H1 (cell line): ENCODE results near the gene LCAT. TPM values are rescaled to one million over a fixed set of nuclear protein-coding genes. Genes with fewer than 3 reads are reported as not detected.

Experiments
- BCL11A ChIP-seq, 2 experiments: IDR thresholded peaks; one replicate each; pipeline ENCODE4 v1.6.1; 2011; ENCODE audit warnings: low read depth in 2 of 2, low read length in 2 of 2, mild to moderate bottlenecking in 2 of 2
- CTBP2 ChIP-seq: IDR thresholded peaks from 2 replicates; pipeline ENCODE4 v1.7.0; 2011; ENCODE audit warnings: borderline replicate concordance, mild to moderate bottlenecking, moderate library complexity, mixed read lengths, low read length; ENCODE audit not compliant: insufficient read depth, insufficient read length
- SAP30 ChIP-seq: fragments of 300-600 bp; sonication (generic); IDR thresholded peaks from 2 replicates; pipeline ENCODE4 v1.7.1; 2012; ENCODE audit warnings: low read length, moderate library complexity, mild to moderate bottlenecking, inconsistent platforms; ENCODE audit not compliant: insufficient read depth, insufficient replicate concordance
- TAF1 ChIP-seq: IDR thresholded peaks from 2 replicates; pipeline ENCODE4 v1.6.1; 2011; ENCODE audit warnings: mild to moderate bottlenecking, low read depth, low read length
- YY1 ChIP-seq: IDR thresholded peaks from 2 replicates; pipeline ENCODE4 v1.6.1; 2011; ENCODE audit warnings: low read depth, mild to moderate bottlenecking, low read length
- polyA plus RNA-seq, 7 experiments: library from polyadenylated mRNA; depleted of rRNA in 3 of 7; stranded (reverse) in 5 of 7; unstranded in 2 of 7; fragments of >200 nt in 5 of 7; fragments of 200-250 nt in 2 of 7; gene quantifications; 1 replicate in 5 of 7; 2 replicates in 1 of 7; 4 replicates in 1 of 7; pipeline versions ENCODE4 v1.2.1 to v1.2.3, GENCODE V29; 2011 to 2013; ENCODE audit warnings: missing spikeins in 2 of 7, mixed read lengths in 2 of 7
- total RNA-seq: library from RNA; stranded (reverse); fragmentation: NEBNext Ultra II Directional; extraction: Animal tissue kit (Norgen Biotek cat#: 25700); gene quantifications from 2 replicates; pipeline ENCODE4 v1.2.1, GENCODE V29; 2021
- TF ChIP-seq, protein P1 (sequence below): fragments of 300-600 bp; sonication (generic); IDR thresholded peaks from 2 replicates; pipeline ENCODE4 v1.7.1; 2012; ENCODE audit warnings: low read length, moderate library complexity, mild to moderate bottlenecking, inconsistent platforms; ENCODE audit not compliant: insufficient replicate concordance
- TF ChIP-seq, protein P2 (sequence below), 3 experiments: IDR thresholded peaks; 1 replicate in 2 of 3; 2 replicates in 1 of 3; pipeline versions ENCODE4 v1.5.1 to v1.6.1; 2011; ENCODE audit warnings: low read length in 3 of 3, mild to moderate bottlenecking in 3 of 3, inconsistent platforms in 2 of 3, low read depth in 1 of 3, moderate library complexity in 1 of 3; ENCODE audit not compliant: insufficient read depth in 1 of 3; ENCODE audit errors: control extremely low read depth in 1 of 3

LCAT gene
- total and polyA plus RNA-seq, 2 of the 8 experiments (the other 6 are each of a cell fraction or from before 2014, with no cell fraction given): 9.4 to 19.6 TPM

DNA sequence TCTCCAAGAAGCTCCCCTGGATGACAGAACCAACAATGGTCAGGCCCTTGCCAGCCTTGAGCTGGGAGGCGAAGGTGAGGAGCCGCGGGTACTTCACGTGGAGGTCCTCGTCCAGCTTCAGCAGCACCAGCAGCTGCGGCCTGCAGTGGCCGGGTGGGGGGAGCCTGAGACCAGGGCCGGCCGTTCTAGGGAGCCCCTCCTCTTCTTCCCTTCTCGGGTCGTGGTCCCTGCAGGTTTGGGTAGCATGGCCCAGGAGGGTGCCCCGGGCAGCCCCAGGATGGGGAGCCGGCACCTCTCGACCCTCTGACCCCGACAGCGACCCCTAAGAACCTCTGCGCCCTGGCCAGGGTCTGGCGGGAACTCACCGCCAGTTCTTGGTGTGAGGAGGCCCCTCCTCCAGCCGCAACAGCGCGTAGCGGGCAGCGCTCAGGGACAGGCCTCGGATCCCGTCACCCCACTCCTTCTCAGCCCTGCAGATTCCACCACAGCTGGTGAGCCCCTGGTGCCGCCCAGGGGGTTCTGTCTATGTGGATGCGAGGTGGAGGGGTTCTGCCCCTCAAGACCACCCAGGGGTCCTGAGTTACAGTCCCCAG is 3.1 kb upstream of the LCAT start (continued):
- TF ChIP-seq, protein P1, sequence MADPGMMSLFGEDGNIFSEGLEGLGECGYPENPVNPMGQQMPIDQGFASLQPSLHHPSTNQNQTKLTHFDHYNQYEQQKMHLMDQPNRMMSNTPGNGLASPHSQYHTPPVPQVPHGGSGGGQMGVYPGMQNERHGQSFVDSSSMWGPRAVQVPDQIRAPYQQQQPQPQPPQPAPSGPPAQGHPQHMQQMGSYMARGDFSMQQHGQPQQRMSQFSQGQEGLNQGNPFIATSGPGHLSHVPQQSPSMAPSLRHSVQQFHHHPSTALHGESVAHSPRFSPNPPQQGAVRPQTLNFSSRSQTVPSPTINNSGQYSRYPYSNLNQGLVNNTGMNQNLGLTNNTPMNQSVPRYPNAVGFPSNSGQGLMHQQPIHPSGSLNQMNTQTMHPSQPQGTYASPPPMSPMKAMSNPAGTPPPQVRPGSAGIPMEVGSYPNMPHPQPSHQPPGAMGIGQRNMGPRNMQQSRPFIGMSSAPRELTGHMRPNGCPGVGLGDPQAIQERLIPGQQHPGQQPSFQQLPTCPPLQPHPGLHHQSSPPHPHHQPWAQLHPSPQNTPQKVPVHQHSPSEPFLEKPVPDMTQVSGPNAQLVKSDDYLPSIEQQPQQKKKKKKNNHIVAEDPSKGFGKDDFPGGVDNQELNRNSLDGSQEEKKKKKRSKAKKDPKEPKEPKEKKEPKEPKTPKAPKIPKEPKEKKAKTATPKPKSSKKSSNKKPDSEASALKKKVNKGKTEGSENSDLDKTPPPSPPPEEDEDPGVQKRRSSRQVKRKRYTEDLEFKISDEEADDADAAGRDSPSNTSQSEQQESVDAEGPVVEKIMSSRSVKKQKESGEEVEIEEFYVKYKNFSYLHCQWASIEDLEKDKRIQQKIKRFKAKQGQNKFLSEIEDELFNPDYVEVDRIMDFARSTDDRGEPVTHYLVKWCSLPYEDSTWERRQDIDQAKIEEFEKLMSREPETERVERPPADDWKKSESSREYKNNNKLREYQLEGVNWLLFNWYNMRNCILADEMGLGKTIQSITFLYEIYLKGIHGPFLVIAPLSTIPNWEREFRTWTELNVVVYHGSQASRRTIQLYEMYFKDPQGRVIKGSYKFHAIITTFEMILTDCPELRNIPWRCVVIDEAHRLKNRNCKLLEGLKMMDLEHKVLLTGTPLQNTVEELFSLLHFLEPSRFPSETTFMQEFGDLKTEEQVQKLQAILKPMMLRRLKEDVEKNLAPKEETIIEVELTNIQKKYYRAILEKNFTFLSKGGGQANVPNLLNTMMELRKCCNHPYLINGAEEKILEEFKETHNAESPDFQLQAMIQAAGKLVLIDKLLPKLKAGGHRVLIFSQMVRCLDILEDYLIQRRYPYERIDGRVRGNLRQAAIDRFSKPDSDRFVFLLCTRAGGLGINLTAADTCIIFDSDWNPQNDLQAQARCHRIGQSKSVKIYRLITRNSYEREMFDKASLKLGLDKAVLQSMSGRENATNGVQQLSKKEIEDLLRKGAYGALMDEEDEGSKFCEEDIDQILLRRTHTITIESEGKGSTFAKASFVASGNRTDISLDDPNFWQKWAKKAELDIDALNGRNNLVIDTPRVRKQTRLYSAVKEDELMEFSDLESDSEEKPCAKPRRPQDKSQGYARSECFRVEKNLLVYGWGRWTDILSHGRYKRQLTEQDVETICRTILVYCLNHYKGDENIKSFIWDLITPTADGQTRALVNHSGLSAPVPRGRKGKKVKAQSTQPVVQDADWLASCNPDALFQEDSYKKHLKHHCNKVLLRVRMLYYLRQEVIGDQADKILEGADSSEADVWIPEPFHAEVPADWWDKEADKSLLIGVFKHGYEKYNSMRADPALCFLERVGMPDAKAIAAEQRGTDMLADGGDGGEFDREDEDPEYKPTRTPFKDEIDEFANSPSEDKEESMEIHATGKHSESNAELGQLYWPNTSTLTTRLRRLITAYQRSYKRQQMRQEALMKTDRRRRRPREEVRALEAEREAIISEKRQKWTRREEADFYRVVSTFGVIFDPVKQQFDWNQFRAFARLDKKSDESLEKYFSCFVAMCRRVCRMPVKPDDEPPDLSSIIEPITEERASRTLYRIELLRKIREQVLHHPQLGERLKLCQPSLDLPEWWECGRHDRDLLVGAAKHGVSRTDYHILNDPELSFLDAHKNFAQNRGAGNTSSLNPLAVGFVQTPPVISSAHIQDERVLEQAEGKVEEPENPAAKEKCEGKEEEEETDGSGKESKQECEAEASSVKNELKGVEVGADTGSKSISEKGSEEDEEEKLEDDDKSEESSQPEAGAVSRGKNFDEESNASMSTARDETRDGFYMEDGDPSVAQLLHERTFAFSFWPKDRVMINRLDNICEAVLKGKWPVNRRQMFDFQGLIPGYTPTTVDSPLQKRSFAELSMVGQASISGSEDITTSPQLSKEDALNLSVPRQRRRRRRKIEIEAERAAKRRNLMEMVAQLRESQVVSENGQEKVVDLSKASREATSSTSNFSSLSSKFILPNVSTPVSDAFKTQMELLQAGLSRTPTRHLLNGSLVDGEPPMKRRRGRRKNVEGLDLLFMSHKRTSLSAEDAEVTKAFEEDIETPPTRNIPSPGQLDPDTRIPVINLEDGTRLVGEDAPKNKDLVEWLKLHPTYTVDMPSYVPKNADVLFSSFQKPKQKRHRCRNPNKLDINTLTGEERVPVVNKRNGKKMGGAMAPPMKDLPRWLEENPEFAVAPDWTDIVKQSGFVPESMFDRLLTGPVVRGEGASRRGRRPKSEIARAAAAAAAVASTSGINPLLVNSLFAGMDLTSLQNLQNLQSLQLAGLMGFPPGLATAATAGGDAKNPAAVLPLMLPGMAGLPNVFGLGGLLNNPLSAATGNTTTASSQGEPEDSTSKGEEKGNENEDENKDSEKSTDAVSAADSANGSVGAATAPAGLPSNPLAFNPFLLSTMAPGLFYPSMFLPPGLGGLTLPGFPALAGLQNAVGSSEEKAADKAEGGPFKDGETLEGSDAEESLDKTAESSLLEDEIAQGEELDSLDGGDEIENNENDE: no peak
- TF ChIP-seq YY1 (no peak), TAF1 (no peak), SAP30 (no peak), BCL11A (IDR thresholded peaks at IDR 0.05; ENCODE audit: low read depth in 2 of 2, low read length in 2 of 2) (no peak), CTBP2 (no peak)
- TF ChIP-seq, protein P2, sequence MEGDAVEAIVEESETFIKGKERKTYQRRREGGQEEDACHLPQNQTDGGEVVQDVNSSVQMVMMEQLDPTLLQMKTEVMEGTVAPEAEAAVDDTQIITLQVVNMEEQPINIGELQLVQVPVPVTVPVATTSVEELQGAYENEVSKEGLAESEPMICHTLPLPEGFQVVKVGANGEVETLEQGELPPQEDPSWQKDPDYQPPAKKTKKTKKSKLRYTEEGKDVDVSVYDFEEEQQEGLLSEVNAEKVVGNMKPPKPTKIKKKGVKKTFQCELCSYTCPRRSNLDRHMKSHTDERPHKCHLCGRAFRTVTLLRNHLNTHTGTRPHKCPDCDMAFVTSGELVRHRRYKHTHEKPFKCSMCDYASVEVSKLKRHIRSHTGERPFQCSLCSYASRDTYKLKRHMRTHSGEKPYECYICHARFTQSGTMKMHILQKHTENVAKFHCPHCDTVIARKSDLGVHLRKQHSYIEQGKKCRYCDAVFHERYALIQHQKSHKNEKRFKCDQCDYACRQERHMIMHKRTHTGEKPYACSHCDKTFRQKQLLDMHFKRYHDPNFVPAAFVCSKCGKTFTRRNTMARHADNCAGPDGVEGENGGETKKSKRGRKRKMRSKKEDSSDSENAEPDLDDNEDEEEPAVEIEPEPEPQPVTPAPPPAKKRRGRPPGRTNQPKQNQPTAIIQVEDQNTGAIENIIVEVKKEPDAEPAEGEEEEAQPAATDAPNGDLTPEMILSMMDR (IDR thresholded peaks at IDR 0.05; ENCODE audit: control extremely low read depth in 1 of 3, insufficient read depth in 1 of 3, low read depth in 1 of 3, low read length in 3 of 3): no peak
